Measurements from ENCODE around the gene MAP2K3.

MAP2K3 gene

DNA sequence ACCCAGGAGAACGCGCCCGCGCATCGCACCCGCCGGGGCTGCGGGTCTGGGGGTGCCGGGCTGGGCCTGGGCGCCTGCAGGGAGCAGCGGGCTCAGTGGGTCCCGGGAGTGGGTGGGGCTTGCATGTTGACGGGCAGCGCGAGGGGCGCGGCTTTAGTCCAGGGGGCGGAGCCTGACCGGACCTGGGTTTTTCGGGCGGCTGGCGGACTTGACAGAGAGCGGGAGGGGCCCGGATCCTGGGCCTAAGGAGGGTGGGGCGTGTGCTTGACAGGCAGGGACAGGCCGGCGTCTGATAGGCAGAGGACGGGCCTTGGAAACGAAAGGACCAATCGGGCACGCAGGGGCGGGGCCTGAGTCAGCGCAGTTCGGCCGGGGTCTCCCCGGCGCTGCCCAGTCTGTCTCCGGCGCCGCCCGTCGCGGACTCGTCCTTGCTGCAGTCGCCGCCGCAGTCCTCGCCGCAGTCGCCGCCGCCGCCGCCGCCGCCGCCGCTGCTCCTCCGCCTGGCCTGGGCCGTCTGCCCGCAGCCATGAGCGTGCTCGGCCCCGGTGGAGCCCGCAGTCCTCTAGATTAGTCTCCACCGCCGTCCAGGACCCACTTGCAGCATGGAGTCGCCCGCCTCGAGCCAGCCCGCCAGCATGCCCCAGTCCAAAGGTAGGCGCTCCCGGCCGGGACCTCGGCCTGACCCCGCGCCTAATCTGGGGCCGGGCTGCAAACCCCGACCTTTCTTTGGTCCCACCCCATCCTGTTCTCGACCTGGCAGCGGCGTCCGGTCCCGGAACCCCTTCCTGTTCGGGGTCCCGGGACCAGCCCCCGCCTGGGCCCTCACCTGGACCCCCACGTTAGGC is at the start of gene MAP2K3:
Gene MAP2K3, plus strand, starts transcription at position 393 of the 845 bp plus-strand sequence. Its CDS starts 210 bp downstream, at position 603.
- DNase-seq (ENCODE audit: low read depth, low spot score): peak; percentile 88

DNA sequence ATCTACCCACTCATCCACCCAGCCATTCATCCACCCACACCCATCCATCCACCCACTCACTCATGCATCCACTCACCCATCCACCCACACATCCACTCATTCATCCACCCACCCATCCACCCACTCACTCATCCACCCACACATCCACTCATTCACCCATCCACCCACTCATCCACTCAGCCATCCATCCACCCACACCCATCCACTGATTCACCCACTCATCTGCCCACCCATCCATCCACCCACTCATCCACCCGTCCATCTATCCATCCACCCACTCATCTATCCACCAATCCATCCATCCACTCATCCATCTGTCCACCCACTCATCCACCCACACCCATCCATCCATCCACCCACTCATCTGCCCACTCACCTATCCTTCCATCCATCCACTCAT is 48.6 kb upstream of the MAP2K3 start:
- no peak for DNase-seq (ENCODE audit: low read depth, low spot score)

DNA sequence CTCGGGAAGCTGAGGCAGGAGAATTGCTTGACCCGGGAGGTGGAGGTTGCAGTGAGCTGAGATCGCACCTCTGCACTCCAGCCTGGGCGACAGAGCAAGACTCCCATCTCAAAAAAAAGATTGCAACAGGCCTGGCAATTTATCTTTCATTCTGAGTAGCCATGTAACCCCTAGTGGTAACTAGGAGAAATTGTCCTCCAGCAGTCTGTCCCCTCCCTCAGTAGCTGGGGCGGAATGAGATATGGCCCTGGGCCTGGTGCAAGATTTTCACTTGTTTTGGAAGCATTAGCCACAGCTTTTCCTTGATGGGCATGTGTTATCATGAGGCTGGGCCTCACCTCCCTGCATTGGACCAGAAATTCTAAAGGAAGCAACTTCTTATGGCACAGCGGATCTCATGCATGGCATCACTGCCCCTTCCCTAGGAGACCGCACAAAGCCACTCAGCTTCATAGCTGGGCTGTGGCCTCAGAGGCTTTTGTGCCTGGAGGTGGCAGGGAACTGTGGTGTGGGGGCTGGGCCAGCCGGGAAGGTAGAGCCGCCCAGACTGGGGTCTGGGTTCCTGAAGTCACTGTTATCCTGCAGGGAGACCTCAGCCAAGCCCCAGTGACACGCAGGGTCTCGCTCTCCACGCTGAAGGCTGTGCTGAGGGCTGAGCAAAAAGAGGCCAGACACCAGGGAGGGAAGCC is 44.7 kb upstream of the MAP2K3 start:
- DNase-seq (ENCODE audit: low read depth, low spot score): no peak

DNA sequence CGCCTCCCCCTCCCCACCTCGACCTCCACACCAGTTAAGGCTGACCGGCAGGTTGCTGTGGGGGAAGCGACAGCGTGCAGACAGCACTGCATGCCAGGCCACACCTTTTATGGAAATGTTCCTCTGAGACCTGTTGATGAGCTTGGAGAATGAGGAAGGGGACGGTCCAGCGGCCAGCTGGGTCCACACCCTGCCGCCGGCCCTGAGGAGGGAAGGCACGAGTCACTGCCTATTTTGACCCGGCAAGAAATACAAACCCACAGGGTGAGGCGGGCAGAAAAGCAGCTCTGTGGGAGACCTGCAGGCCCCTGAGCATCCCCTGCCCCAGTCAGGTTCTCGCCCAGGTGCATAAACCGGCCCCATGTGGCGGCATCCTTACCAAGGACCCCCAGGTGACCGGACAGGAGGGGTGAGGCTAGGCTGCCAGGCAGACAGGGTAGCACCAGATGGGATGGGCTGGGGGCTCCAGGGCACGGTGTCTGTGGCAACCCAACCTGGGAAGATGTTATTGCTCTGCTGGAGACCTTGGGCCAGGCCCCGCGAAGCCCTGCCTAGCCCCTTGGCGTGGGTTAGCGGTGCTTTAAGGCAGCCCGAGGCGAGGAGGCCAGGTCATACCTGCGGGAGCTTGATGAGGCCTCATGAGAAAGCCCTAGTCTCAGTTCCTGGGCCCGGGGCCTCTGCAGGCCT is 44.0 kb upstream of the MAP2K3 start:
- DNase-seq (ENCODE audit: low read depth, low spot score): no peak

DNA sequence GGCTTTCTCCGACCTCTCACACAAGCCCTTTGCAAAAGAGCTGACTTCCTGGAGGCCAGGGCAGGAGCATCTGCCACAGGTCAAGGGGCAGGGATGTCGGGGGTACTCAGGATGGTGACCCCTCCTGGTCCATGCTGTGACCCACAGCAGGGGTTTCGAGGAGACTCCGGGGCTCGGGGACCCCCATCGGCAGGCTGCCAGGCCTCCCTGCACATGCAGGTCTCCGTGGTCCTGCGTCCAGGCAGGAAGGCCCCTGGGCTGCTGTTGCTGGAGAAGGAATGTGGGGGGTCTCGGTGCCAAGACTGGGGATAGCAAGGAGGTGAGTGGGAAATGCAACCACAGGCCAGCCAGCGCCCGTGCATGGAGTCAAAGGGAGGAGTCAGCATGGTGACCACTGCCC is 42.9 kb upstream of the MAP2K3 start:
- no peak for DNase-seq (ENCODE audit: low read depth, low spot score)

DNA sequence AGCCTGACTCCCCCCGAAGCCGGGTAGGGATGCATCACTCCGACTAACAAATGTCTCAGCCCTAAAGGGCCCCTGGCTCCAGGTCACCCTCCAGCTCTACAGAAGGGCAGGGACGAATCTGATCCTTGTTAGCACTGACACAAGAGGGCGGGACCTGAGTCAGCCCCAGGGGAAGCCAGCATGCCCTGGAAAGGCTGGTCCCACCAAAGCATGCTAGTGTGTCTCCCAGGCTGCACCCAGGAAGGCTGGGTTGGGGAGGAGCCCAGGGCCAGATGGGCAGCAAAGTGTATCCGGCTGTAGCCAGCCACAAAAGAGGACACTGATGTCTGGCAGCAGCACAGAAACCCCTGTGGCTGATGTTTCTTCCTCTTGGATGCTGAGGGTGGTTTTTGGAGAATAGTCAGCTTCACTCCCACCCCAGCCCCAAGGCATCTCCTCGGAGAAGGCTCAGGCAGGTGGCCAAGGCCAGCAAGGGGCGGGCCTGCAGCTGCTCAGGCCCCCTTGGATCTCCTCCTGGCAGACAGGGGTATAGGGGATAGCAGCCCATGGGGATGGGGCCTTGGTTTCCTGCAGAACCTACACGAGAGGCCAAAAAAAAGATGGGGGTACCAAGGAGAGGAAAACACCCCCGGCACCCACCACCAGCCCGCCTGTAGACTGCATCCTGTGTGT is 42.3 kb upstream of the MAP2K3 start:
- no peak for DNase-seq (ENCODE audit: low read depth, low spot score)

DNA sequence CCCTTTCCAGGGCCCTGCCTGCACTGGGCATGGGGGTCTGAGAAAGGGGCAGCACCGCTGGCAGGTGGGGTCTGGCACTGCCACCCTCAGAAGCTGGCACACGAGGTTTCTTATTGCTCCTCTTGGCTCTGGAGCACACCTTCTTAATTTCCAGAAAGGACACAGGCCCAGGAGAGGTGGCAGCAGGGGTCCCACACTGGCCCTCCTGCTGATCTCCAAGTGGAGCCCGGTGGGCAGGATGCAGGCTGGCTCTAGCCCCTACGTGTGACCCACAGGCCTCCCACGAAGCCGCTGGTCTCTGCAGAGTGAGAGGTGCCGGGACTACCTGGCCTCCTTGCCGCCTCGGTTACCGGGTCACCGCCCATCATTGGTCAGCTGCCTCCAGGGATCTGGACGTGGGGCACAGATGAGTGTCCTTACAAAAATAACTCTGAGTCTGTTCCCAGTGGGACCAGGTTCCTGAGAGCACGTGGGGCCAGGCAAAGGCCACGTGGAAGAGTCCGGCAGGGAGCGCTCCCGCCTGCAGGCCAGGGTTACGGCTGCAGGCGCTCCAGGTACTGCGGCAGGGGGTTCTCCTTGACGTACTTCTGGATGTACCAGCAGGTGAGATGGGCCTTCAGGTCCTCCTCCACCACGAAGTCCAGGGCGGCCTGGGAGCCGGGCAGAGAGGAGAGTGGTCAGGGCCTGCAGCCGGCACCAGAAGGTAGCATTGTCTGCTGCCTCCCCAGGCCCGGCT is 41.6 kb upstream of the MAP2K3 start:
- DNase-seq (ENCODE audit: low read depth, low spot score): no peak

DNA sequence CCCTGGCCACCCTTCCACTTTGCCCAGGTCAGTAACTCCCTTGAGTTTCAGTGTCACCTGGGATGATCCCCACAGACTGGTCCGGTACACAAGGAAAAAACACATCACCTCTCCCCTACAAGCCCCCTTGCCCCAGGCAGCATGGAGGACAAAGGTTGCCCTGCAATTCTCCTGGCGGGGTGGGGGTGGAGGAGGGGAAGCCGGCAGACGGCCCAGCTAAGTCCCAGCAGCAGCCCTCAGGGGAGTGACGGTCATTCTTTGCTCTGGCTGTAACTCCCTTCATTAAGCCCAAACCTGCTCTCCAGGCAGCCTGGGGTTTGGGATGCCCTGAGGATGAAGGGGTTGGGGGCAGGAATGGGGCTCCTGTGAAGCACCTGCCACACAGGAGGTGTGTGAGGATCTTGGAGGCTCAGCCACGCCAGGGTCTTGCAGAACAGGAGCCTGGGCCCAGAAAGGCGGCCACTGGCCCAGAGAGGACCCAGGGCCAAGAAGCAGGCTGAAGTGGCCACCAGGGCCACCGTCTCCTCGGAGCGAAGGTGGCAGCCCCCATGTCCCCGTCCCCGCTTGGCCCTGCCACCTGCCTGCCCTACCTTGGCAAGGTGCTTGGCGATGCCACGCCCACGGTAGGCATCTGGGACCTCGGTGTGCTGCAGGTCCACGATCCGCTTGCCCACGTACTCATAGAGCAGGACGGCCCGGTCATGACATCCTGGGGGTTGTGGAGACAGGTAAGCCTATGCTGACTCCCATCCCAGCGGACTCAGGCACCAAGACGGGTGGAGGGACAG is 40.8 kb upstream of the MAP2K3 start:
- DNase-seq (ENCODE audit: low read depth, low spot score): no peak

DNA sequence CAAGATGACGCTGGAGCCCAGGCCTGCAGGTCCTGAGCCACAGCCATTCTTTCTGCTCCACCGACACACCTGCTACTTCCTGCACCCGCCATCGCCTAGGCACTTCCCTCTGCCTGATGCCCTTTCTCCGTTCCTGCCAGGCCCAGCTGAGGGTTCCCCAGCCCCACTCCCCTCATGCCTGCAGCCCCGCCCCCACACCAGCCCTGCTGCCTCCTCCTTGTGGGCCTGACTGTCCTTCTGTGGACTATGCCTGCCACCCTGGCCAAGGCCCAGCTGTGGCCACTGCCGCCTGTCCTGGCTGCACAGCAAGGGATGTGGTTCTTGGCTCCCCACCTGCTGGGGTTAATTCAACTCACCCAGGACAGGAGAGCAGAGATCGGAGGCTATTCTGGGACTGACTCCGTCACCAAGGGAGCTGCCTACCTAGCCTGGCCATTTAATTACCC is 38.8 kb upstream of the MAP2K3 start:
- no peak for DNase-seq (ENCODE audit: low read depth, low spot score)

DNA sequence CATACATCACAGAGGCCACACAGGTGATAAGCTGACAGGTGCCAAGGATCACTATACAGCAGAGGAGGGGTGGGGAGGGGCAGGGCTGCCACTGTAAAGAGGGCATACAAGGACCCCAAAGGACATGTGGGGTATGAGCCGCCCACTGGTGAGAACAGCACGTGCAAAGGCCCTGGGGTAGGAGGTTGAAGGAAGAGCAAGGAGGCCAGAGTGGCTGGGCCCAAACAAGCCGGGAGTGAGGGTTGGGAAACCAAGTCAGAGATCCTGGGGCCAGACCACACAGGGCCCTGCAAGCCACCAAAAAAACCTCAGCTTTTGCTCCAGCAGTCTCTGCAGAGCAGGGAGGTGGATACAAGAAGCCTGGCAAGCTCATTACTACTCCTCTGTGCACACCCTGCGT is 37.8 kb upstream of the MAP2K3 start:
- no peak for DNase-seq (ENCODE audit: low read depth, low spot score)

DNA sequence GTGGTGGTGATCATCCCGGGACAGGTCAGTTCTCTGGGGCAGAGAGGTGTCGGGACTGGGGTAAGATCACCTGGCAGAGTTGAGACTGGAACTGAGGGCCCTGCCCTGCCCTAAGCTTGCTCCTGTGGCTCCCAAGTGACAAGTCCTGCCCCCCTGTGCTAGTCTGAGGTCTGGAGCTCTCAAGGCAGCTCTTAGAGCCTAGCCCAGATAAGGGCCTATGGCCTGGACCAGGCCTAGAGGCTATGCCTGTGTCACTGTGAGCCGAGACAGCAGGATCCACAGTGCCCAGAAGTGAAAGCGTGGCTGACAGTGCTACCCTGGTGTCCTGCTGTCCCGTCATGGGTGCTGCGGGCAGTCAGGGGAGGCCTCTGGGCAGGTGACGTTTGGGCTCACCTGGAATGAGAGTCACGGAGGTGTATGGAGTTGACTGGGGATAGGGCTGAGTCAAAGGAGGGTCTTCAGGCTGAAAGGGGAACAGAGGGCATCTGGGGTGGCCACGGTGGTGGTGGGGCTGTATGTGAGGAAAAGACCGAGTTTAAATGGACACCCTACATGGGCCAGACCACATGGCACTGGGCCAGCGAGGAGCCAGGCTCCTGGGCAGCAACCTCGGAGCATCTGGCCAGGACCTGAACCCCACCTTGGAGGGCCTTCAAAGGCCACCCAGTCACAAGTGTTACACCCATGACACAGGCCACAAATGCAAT is 36.8 kb upstream of the MAP2K3 start:
- no peak for DNase-seq (ENCODE audit: low read depth, low spot score)

DNA sequence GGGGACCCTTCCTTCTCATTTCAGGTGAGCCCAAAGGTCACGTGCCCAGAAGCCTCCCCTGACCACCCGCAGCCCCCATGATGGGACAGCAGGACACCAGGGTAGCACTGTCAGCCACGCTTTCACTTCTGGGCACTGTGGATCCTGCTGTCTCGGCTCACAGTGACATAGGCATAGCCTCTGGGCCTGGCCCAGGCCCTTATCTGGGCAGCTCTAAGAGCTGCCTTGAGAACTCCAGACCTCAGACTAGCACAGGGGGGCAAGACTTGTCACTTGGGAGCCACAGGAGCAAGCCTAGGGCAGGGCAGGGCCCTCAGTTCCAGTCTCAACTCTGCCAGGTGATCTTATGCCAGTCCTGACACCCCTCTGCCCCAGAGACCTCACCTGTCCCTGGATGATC is 36.0 kb upstream of the MAP2K3 start:
- DNase-seq (ENCODE audit: low read depth, low spot score): no peak

DNA sequence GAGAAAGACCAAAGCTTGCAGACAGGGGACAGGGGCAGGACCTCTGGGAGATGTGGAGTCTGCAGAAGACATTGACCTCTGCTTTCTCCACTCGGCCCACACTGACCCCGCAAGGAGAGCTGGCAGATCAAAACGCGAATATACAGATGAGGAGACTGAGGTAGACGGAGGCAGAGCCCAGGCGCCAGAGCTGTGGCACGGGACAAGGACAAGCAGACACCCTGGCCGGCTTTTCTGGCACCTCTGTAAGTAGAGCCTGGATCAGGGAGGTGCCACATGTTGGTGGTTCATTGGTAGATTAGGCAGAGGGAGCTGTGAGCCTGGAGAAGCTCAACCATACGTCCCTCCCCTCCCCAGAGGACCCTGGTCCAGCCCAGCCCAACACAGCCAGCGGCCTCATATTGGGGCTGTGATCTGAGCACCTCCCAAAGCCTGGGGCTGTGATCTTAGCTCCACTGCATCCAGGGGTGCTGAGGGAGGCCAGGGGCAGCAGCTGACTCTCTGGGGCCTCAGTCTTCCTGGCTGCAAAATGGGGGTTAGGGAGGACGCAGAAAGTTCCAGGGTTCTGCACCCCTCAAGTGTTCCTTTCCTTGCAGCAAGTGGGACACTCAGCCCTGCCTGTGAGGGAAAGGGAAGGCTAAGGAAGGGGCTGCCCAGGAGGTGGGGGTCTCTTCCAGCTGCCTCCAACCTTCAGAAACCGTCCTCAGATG is 35.3 kb upstream of the MAP2K3 start:
- no peak for DNase-seq (ENCODE audit: low read depth, low spot score)

DNA sequence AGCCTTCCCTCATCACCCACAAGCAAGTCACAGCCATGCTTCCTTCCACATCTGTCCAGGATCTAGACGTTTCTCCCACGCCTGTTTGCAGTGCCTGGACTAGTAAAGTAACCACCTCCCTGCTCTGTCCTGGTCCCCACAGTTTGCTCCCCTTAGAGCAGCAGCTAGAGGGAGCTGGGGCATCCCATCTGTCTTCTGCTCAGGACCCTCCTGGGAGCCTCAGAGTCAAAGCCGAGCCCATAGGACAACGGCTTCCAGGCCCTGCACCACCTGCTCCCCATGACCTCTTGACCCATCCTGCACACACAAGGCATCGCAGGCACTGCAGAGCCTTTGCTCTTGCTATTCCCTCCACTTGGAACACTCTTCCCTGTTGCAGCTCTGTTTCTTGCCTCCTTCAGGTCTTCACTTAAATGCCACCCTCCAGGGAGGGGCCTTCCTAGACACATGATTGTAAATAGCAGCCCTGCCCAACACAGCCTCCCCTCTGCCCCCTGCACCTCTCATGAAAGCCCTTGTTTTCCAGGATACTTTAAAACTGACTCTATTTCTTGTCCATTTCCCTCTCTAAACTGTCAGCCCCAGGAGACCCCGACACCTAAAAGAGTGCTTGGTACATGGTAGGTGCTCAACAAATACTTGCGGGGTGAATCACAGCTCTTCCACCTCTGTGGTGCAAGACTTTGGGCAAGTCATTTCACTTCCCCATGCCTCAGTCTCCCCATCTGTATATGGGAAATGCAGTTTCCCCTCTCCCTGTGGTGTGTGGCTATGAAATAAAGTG is 34.4 kb upstream of the MAP2K3 start:
- DNase-seq (ENCODE audit: low read depth, low spot score): no peak

DNA sequence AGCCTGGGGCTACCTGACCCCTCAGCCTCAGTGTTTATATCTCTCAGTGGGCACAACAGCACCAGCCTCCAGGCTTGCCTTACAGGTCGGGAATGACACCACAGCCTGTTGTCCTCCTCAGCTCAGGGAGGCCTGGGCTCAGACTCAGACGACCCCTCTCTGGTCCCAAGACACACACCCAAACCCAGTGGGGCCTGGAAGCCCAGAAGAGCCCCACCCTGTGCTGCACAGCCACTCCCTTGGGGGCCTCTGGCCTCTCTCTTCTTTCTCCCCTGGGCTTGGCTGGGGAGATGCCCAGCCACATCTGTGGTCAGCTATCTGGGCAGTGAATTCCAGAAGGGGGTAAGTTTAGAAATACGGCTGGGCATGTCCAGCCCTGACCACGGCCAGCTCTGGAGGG is 33.7 kb upstream of the MAP2K3 start:
- no peak for DNase-seq (ENCODE audit: low read depth, low spot score)

DNA sequence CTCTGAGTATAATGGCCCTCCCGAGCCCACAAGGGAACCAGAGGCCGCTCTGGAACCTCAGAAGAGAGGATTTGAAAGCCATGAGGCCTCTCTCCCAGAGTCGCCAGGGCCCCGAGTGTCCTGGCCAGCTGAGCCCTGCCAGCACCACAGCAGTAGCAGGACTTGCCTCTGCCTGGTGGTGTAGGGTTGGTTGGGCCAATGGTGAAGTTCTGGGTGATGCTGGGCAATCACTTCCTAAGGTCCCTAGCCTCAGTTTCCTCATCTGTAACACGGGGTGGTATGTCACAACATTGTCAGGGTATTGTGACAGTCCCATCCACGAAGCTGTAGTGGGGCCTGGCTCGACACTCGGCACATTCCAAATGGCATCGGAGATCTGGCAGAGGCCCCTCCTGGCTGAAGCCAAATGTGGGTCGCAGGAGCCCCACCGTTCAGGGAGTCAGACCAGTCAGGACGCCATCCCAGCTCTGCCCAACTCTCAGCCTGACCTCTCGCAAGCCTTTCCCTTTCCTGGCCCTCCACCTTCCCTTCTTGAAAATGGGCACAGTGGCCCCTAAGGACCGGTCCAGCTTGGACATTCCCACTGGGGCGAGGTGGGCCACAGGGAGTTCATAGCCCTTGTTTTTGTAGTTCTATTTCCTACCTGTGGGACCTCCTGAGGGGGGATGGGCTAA is 33.0 kb upstream of the MAP2K3 start:
- no peak for DNase-seq (ENCODE audit: low read depth, low spot score)

DNA sequence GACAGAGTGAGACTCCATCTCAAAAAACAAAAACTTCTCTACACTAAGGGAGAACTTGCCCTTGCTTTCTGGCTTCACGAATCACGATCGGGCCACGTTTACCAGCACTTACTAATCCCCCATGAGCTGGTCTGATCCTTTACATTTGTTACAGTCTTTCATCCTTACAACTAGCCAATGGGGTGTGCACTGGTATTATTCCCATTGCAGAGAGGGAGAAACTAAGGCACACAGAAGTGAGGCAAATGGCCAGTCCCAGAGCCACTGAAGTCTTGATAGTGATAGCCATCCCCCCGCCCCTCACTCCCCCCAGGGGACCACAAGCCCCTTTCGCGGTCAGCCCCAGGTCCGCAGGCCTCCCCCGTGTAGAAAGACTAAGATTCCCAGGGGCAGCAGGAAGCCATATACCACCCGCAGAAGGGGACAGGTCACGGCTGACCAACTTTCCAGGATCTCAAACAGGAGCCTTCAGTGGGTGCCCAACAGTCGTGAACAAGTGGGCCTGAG is 32.2 kb upstream of the MAP2K3 start:
- DNase-seq (ENCODE audit: low read depth, low spot score): no peak

All from iPS DF 19.7 (cell line).